HCT116 (cell line): Measurements from ENCODE around the gene LDLRAD4. TPM values are rescaled to one million over a fixed set of nuclear protein-coding genes. Genes with fewer than 3 reads are reported as not detected.

Source experiments
- ATAC-seq: fragments of 200-7000 bp; cut with Tn5 transposase; 2 replicates; pipeline ENCODE4 v1.9.1; 2020; ENCODE audit warnings: mild to moderate bottlenecking, moderate library complexity
- BruUV-seq: library from RNA; stranded (reverse); fragments of 400-500 nt; replicated peaks from 2 replicates; lab custom pipeline; 2021; lab: Mats Ljungman, UMichigan
- CTCF ChIA-PET: fragments of 300-600 bp; sonication (Branson Sonifier 250); formaldehyde crosslinking; loops from one replicate; lab custom pipeline; 2021; ENCODE audit warnings: antibody characterized with exemption; lab: Charles Lee
- POLR2A ChIA-PET: fragments of 300-600, 350-600 bp; sonication (Branson Sonifier 250); formaldehyde crosslinking; loops from one replicate; lab custom pipeline; 2021; ENCODE audit warnings: antibody characterized with exemption; lab: Charles Lee
- RAD21 ChIA-PET, 2 experiments: fragments of 300-600 bp; sonication (Branson Sonifier 250); formaldehyde crosslinking; loops; one replicate each; lab custom pipeline; 2023; ENCODE audit warnings: low total read pairs in 2 of 2; ENCODE audit not compliant: uncharacterized antibody in 2 of 2, unreplicated experiment in 2 of 2, low non-redundant PET in 1 of 2; lab: Charles Lee
- DNase-seq: peaks from one replicate; pipeline ENCODE4 v3.0.0-alpha.2; 2010; ENCODE audit warnings: low read depth, low spot score
- H2AFZ ChIP-seq: fragments of 200-600 bp; shearing (Covaris generic), sonication (generic); 2 replicates; pipeline ENCODE4 v1.6.1; 2017; ENCODE audit warnings: low read depth, mixed run types, mixed read lengths, antibody characterized with exemption, low read length; ENCODE audit not compliant: poor library complexity, severe bottlenecking
- H3K27ac ChIP-seq: 2 replicates; pipeline ENCODE4 v1.5.1; 2012; ENCODE audit warnings: low read depth, low read length
- H3K27me3 ChIP-seq: fragments of 200-600 bp; sonication (generic); 2 replicates; pipeline ENCODE4 v1.6.1; 2016; ENCODE audit warnings: mixed run types, low read length, mixed read lengths; ENCODE audit not compliant: insufficient read depth
- H3K36me3 ChIP-seq, 2 experiments: fragments of 200-500 bp in 1 of 2; fragments of 200-600 bp in 1 of 2; sonication (Bioruptor generic) in 1 of 2; sonication (generic) in 1 of 2; 2 replicates each; pipeline versions ENCODE4 v1.5.1 to v1.6.1; 2014 to 2016; ENCODE audit warnings: low read length in 2 of 2, inconsistent platforms in 1 of 2, mixed read lengths in 1 of 2, mixed run types in 1 of 2; ENCODE audit not compliant: insufficient read depth in 2 of 2, control insufficient read depth in 1 of 2
- H3K4me1 ChIP-seq, 2 experiments: fragments of 200-600 bp in 1 of 2; sonication (generic) in 1 of 2; 2 replicates each; pipeline versions ENCODE4 v1.5.1 to v1.6.1; 2012 to 2017; ENCODE audit warnings: low read length in 2 of 2, inconsistent platforms in 1 of 2, mild to moderate bottlenecking in 1 of 2, mixed read lengths in 1 of 2, mixed run types in 1 of 2, moderate library complexity in 1 of 2; ENCODE audit not compliant: insufficient read depth in 2 of 2, control insufficient read depth in 1 of 2
- H3K4me2 ChIP-seq: fragments of 200-600 bp; sonication (generic); 2 replicates; pipeline ENCODE4 v1.6.1; 2017; ENCODE audit warnings: mixed run types, low read length, mixed read lengths
- H3K4me3 ChIP-seq, 2 experiments: fragments of 200-600 bp in 1 of 2; sonication (generic) in 1 of 2; replicated peaks in 1 of 2; 2 replicates each; pipeline ENCODE4 v1.5.1; 2011 to 2016; ENCODE audit warnings: low read length in 2 of 2, control low read depth in 1 of 2, low read depth in 1 of 2, mild to moderate bottlenecking in 1 of 2, mixed read lengths in 1 of 2, mixed run types in 1 of 2
- H3K79me2 ChIP-seq: fragments of 200-600 bp; sonication (generic); 2 replicates; pipeline ENCODE4 v1.6.1; 2017; ENCODE audit warnings: mild to moderate bottlenecking, mixed run types, low read length, moderate library complexity, mixed read lengths; ENCODE audit not compliant: insufficient read depth
- H3K9ac ChIP-seq: fragments of 200-600 bp; sonication (generic); 2 replicates; pipeline ENCODE4 v1.6.1; 2016; ENCODE audit warnings: low read length, mixed read lengths
- H3K9me2 ChIP-seq: fragments of 200-600 bp; sonication (generic), shearing (Covaris generic); 2 replicates; pipeline ENCODE4 v1.6.1; 2017; ENCODE audit warnings: mixed run types, mild to moderate bottlenecking, moderate library complexity; ENCODE audit not compliant: insufficient read depth
- H3K9me3 ChIP-seq, 2 experiments: fragments of 200-500 bp in 1 of 2; fragments of 200-600 bp in 1 of 2; sonication (Bioruptor generic) in 1 of 2; sonication (generic) in 1 of 2; 2 replicates each; pipeline ENCODE4 v1.6.1; 2014 to 2017; ENCODE audit warnings: low read length in 2 of 2, mixed read lengths in 2 of 2, inconsistent platforms in 1 of 2, low read depth in 1 of 2, mild to moderate bottlenecking in 1 of 2, mixed run types in 1 of 2, moderate library complexity in 1 of 2; ENCODE audit not compliant: control insufficient read depth in 1 of 2, insufficient read depth in 1 of 2
- H4K20me1 ChIP-seq: fragments of 200-600 bp; sonication (generic), shearing (Covaris generic); 2 replicates; pipeline ENCODE4 v1.6.1; 2017; ENCODE audit warnings: mixed run types, mild to moderate bottlenecking, moderate library complexity; ENCODE audit not compliant: insufficient read depth
- CEBPB ChIP-seq: IDR thresholded peaks from 2 replicates; pipeline ENCODE4 v1.6.1; 2012; ENCODE audit warnings: low read depth
- EGR1 ChIP-seq: IDR thresholded peaks from 2 replicates; pipeline ENCODE4 v1.6.1; 2012; ENCODE audit warnings: low read depth
- ELF1 ChIP-seq: IDR thresholded peaks from 2 replicates; pipeline ENCODE4 v1.6.1; 2012; ENCODE audit warnings: low read depth, borderline replicate concordance
- EZH2 ChIP-seq: fragments of 200-600 bp; sonication (generic); IDR thresholded peaks from 2 replicates; pipeline ENCODE4 v1.6.1; 2017; ENCODE audit warnings: antibody characterized with exemption, mixed run types
- EZH2phosphoT487 ChIP-seq: fragments of 200-600 bp; IDR thresholded peaks from 2 replicates; pipeline ENCODE4 v1.6.1; 2018; ENCODE audit warnings: antibody characterized with exemption, borderline replicate concordance
- FOSL1 ChIP-seq: IDR thresholded peaks from 2 replicates; pipeline ENCODE4 v1.6.1; 2012; ENCODE audit warnings: low read depth
- POLR2A ChIP-seq: IDR thresholded peaks from 2 replicates; pipeline ENCODE4 v1.7.0; 2011; ENCODE audit warnings: borderline replicate concordance; ENCODE audit not compliant: insufficient read depth, insufficient read length; ENCODE audit errors: extremely low read depth
- RAD21 ChIP-seq: IDR thresholded peaks from 2 replicates; pipeline ENCODE4 v1.6.1; 2012; ENCODE audit warnings: low read depth, mild to moderate bottlenecking
- SIN3A ChIP-seq: IDR thresholded peaks from 2 replicates; pipeline ENCODE4 v1.6.1; 2012; ENCODE audit warnings: low read depth
- SRF ChIP-seq: IDR thresholded peaks from 2 replicates; pipeline ENCODE4 v1.6.1; 2012; ENCODE audit warnings: low read depth
- TCF7L2 ChIP-seq: IDR thresholded peaks from 2 replicates; pipeline ENCODE4 v1.7.0; 2011; ENCODE audit warnings: borderline replicate concordance, inconsistent platforms; ENCODE audit not compliant: insufficient read depth, insufficient read length; ENCODE audit errors: extremely low read depth
- ZFX ChIP-seq: fragments of 450-650 bp; IDR thresholded peaks from 2 replicates; pipeline ENCODE4 v1.6.1; 2017
- intact Hi-C: fragments of 100-400 bp; cut with micrococcal nuclease; formaldehyde crosslinking; loops from 2 replicates; pipeline ENCODE4 v1.10.0; 2022
- total RNA-seq: library from RNA; stranded (reverse); gene quantifications from one replicate; pipeline ENCODE4 v1.2.1, GENCODE V29; 2021; ENCODE audit not compliant: unreplicated experiment
- TF ChIP-seq, protein P1 (sequence below), 3 experiments: fragments of 200-600 bp in 1 of 3; sonication (generic) in 1 of 3; IDR thresholded peaks in 2 of 3; conservative IDR thresholded peaks in 1 of 3; 2 replicates each; pipeline ENCODE4 v1.5.1; 2012 to 2017; ENCODE audit warnings: low read depth in 2 of 3, low read length in 2 of 3, antibody characterized with exemption in 1 of 3, borderline replicate concordance in 1 of 3, control low read depth in 1 of 3, mild to moderate bottlenecking in 1 of 3, mixed read lengths in 1 of 3, mixed run types in 1 of 3, moderate library complexity in 1 of 3; ENCODE audit not compliant: insufficient read depth in 1 of 3
- TF ChIP-seq, protein P2 (sequence below): IDR thresholded peaks from 2 replicates; pipeline ENCODE4 v1.6.1; 2012

The LDLRAD4 gene
- total RNA-seq, 1 experiment from 2014 or later, result 1.2 TPM

DNA sequence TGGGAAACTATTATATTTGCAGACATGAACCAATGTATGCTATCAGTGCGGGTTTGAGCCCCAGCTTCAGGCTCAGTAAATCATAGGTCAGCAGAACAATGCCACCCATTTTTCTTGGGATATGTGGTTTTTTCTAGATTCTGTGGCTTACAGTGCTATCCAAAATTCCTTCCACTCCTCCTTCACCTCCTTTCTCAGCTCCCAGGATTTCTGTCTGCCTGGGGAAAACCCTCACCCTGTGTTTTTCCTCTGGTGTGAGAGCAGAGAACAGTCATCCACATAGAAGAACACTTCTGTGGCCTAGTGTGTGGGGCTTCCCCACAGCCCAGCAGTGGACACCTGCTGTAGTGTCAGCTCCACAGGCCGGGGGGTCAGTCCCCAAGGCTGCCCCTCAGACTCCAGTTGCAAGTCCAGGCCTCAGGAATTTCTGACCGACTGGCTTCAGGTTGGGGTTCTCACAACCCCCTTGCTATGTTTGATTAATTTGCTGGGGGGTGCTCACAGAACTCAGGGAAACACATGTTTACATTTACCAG, 238.2 kb downstream of the LDLRAD4 start:
- no peaks in the 10 kb centered on the region for H3K9me2 ChIP-seq
- H3K36me3 ChIP-seq, result no peaks in the 10 kb centered on the region
- H3K4me1 ChIP-seq, result no peaks in the 10 kb centered on the region
- BruUV-seq, result no TSS peak
- H3K9me3 ChIP-seq, result no peaks in the 10 kb centered on the region
- no peaks in the 10 kb centered on the region for H3K79me2 ChIP-seq
- no peak for TF ChIP-seq SIN3A
- TF ChIP-seq, all 23 proteins: peak for 0
- Histone ChIP-seq H3K4me3 (no peak overlapping the region), H3K27ac (no peak overlapping the region), H4K20me1 (no peaks in the 10 kb centered on the region), H3K9ac (no peak overlapping the region), H2AFZ (no peak overlapping the region), H3K27me3 (no peaks in the 10 kb centered on the region), H3K4me2 (no peak overlapping the region)
- DNase-seq (no peak), ATAC-seq (no peak)
- intact Hi-C loops, result no loop called here
- ChIA-PET CTCF (no interaction called here), RAD21 (no interaction called here), POLR2A (no interaction called here)

DNA sequence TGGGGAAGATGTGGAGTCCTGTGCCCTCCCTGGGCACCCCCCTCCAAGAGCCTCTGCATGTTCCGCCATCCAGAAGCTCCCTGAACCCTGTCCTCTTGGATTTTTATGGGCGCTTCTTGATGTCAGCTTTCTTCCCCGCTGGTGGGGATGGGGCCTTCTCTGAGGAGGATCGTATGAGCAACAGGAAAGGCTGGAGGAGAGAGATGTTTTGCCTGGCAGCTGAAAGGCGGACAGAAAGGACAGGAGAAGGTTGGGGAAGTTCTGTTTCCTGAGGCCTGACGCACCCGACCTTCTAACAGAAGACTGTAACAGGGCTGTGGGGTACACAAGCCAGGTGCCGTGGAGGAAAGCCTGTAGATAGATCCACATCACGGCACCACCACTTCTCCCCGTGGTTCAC, 238.8 kb downstream of the LDLRAD4 start:
- intact Hi-C loops, result no loop called here
- H2AFZ ChIP-seq, result no peak overlapping the region
- ATAC-seq (no peak), DNase-seq (no peak)
- H3K9me3 ChIP-seq, result no peaks in the 10 kb centered on the region
- no peaks in the 10 kb centered on the region for H3K79me2 ChIP-seq
- no TSS peak for BruUV-seq
- no peaks in the 10 kb centered on the region for H3K9me2 ChIP-seq
- H3K27me3 ChIP-seq, result no peaks in the 10 kb centered on the region
- H4K20me1 ChIP-seq, result no peaks in the 10 kb centered on the region
- no peak overlapping the region for H3K9ac ChIP-seq
- no peaks in the 10 kb centered on the region for H3K36me3 ChIP-seq
- POLR2A ChIA-PET, result no interaction called here
- H3K4me3 ChIP-seq, result no peak overlapping the region
- RAD21 ChIA-PET, result no interaction called here
- H3K27ac ChIP-seq, result no peak overlapping the region
- TF ChIP-seq TCF7L2 (no peak), ELF1 (no peak), EGR1 (no peak), POLR2A (no peak), CEBPB (no peak), EZH2 (no peak), ZFX (no peak), EZH2phosphoT487 (no peak), SIN3A (no peak), RAD21 (no peak), FOSL1 (no peak), SRF (no peak)
- TF ChIP-seq, protein P1, sequence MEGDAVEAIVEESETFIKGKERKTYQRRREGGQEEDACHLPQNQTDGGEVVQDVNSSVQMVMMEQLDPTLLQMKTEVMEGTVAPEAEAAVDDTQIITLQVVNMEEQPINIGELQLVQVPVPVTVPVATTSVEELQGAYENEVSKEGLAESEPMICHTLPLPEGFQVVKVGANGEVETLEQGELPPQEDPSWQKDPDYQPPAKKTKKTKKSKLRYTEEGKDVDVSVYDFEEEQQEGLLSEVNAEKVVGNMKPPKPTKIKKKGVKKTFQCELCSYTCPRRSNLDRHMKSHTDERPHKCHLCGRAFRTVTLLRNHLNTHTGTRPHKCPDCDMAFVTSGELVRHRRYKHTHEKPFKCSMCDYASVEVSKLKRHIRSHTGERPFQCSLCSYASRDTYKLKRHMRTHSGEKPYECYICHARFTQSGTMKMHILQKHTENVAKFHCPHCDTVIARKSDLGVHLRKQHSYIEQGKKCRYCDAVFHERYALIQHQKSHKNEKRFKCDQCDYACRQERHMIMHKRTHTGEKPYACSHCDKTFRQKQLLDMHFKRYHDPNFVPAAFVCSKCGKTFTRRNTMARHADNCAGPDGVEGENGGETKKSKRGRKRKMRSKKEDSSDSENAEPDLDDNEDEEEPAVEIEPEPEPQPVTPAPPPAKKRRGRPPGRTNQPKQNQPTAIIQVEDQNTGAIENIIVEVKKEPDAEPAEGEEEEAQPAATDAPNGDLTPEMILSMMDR (IDR thresholded peaks at IDR 0.05 in 2 of 3, conservative IDR thresholded peaks at IDR 0.05 in 1 of 3; ENCODE audit: borderline replicate concordance in 1 of 3, insufficient read depth in 1 of 3, low read depth in 2 of 3, low read length in 2 of 3), result no peak
- TF ChIP-seq, protein P2, sequence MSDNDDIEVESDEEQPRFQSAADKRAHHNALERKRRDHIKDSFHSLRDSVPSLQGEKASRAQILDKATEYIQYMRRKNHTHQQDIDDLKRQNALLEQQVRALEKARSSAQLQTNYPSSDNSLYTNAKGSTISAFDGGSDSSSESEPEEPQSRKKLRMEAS, result no peak
- no peaks in the 10 kb centered on the region for H3K4me1 ChIP-seq
- H3K4me2 ChIP-seq, result no peak overlapping the region
- CTCF ChIA-PET, result no interaction called here
